ENCODE data around the gene OR4N2. TPM values are rescaled to one million over a fixed set of nuclear protein-coding genes. Genes with fewer than 3 reads are reported as not detected.
"Not testable (repeated sequence)": the region's sequence is repeated elsewhere in the genome, so short reads cannot be mapped to it uniquely, and the experiment has no call there.

OR4N2 gene
- total RNA-seq: not detected

GRCh38 chr14:19803470-19803869 lies at the start of gene OR4N2:
TSS of gene OR4N2 (plus strand) at chr14:19803770. CDS start at chr14:19827449, 23,679 bp downstream.
- H3K4me1 Mint-ChIP-seq; H3K36me3 Mint-ChIP-seq; ATAC-seq; H3K27me3 Mint-ChIP-seq; CTCF ChIA-PET; DNase-seq; H3K4me3 Mint-ChIP-seq; H3K27ac Mint-ChIP-seq; H3K9me3 Mint-ChIP-seq (ENCODE audit: low read depth): not testable (repeated sequence)

- no peaks in the 10 kb centered on the region for H3K9me3 Mint-ChIP-seq (ENCODE audit: low read depth)
- no peak for ATAC-seq
- CTCF ChIA-PET: no interaction called here
- H3K27ac Mint-ChIP-seq: no peak overlapping the region
- no peaks in the 10 kb centered on the region for H3K27me3 Mint-ChIP-seq
- H3K4me3 Mint-ChIP-seq: no peak overlapping the region
- no peaks in the 10 kb centered on the region for H3K4me1 Mint-ChIP-seq
- no peak for DNase-seq
- H3K36me3 Mint-ChIP-seq: no peaks in the 10 kb centered on the region
Measured at GRCh38 chr14:19754172-19754571, 49.4 kb upstream of the OR4N2 start.

GRCh38 chr14:19771491-19771890 lies 32.1 kb upstream of the OR4N2 start:
- CTCF ChIA-PET; H3K9me3 Mint-ChIP-seq (ENCODE audit: low read depth); ATAC-seq; H3K36me3 Mint-ChIP-seq; H3K27me3 Mint-ChIP-seq; H3K27ac Mint-ChIP-seq; H3K4me1 Mint-ChIP-seq; H3K4me3 Mint-ChIP-seq; DNase-seq: not testable (repeated sequence)

- Mint-ChIP-seq H3K9me3 (ENCODE audit: low read depth) (peaks cover 6% of the 10 kb centered on the region), H3K27ac (no peak overlapping the region), H3K27me3 (no peaks in the 10 kb centered on the region), H3K36me3 (no peaks in the 10 kb centered on the region), H3K4me1 (no peaks in the 10 kb centered on the region), H3K4me3 (no peak overlapping the region)
- ATAC-seq (no peak), DNase-seq (no peak)
- CTCF ChIA-PET: no interaction called here
Measured at GRCh38 chr14:19771895-19772430, 31.6 kb upstream of the OR4N2 start.

GRCh38 chr14:19772454-19772853 lies 31.1 kb upstream of the OR4N2 start:
- H3K27ac Mint-ChIP-seq; H3K27me3 Mint-ChIP-seq; H3K9me3 Mint-ChIP-seq (ENCODE audit: low read depth); H3K36me3 Mint-ChIP-seq; DNase-seq; H3K4me3 Mint-ChIP-seq; CTCF ChIA-PET; H3K4me1 Mint-ChIP-seq; ATAC-seq: not testable (repeated sequence)

GRCh38 chr14:19773204-19773603 lies 30.4 kb upstream of the OR4N2 start, which contains the start of gene OR4M1:
TSS of gene OR4M1 (plus strand) at chr14:19773504. CDS start at chr14:19780323, 6,819 bp downstream.
- H3K27me3 Mint-ChIP-seq; H3K9me3 Mint-ChIP-seq (ENCODE audit: low read depth); H3K4me1 Mint-ChIP-seq; H3K36me3 Mint-ChIP-seq; H3K4me3 Mint-ChIP-seq; ATAC-seq; H3K27ac Mint-ChIP-seq; DNase-seq; CTCF ChIA-PET: not testable (repeated sequence)

GRCh38 chr14:19775587-19775986 lies 28.0 kb upstream of the OR4N2 start:
- CTCF ChIA-PET: no interaction called here
- no peak for DNase-seq
- ATAC-seq: no peak

GRCh38 chr14:19785848-19786247 lies 17.7 kb upstream of the OR4N2 start:
- H3K4me3 Mint-ChIP-seq; H3K4me1 Mint-ChIP-seq; H3K27ac Mint-ChIP-seq; H3K9me3 Mint-ChIP-seq (ENCODE audit: low read depth); H3K27me3 Mint-ChIP-seq; CTCF ChIA-PET; ATAC-seq; DNase-seq; H3K36me3 Mint-ChIP-seq: not testable (repeated sequence)

More at GRCh38 chr14:19775587-19775986, 28.0 kb upstream of the OR4N2 start:
- H3K9me3 Mint-ChIP-seq (ENCODE audit: low read depth): peaks cover 6% of the 10 kb centered on the region
- H3K27ac Mint-ChIP-seq: no peak overlapping the region
- no peak overlapping the region for H3K4me3 Mint-ChIP-seq
- no peaks in the 10 kb centered on the region for H3K36me3 Mint-ChIP-seq
- H3K27me3 Mint-ChIP-seq: no peaks in the 10 kb centered on the region
- H3K4me1 Mint-ChIP-seq: no peaks in the 10 kb centered on the region

- CTCF ChIA-PET; DNase-seq; H3K4me3 Mint-ChIP-seq; ATAC-seq; H3K27me3 Mint-ChIP-seq; H3K9me3 Mint-ChIP-seq (ENCODE audit: low read depth); H3K27ac Mint-ChIP-seq; H3K4me1 Mint-ChIP-seq; H3K36me3 Mint-ChIP-seq: not testable (repeated sequence)
Measured at GRCh38 chr14:19787318-19787717, 16.3 kb upstream of the OR4N2 start.

GRCh38 chr14:19788150-19788549 lies 15.4 kb upstream of the OR4N2 start:
- H3K36me3 Mint-ChIP-seq; DNase-seq; H3K9me3 Mint-ChIP-seq (ENCODE audit: low read depth); H3K4me3 Mint-ChIP-seq; CTCF ChIA-PET; H3K27ac Mint-ChIP-seq; H3K27me3 Mint-ChIP-seq; H3K4me1 Mint-ChIP-seq; ATAC-seq: not testable (repeated sequence)

- H3K4me1 Mint-ChIP-seq: not testable (repeated sequence)
Measured at GRCh38 chr14:19796520-19797108, 7.0 kb upstream of the OR4N2 start.

GRCh38 chr14:19799880-19800279 lies 3.7 kb upstream of the OR4N2 start:
- Mint-ChIP-seq H3K27me3 (no peaks in the 10 kb centered on the region), H3K36me3 (no peaks in the 10 kb centered on the region), H3K4me1 (no peaks in the 10 kb centered on the region), H3K9me3 (ENCODE audit: low read depth) (no peaks in the 10 kb centered on the region), H3K27ac (no peak overlapping the region), H3K4me3 (no peak overlapping the region)
- CTCF ChIA-PET: no interaction called here
- DNase-seq: no peak
- no peak for ATAC-seq

More at GRCh38 chr14:19796520-19797108, 7.0 kb upstream of the OR4N2 start:
- ATAC-seq; H3K9me3 Mint-ChIP-seq (ENCODE audit: low read depth); H3K27ac Mint-ChIP-seq; H3K36me3 Mint-ChIP-seq; DNase-seq; CTCF ChIA-PET; H3K27me3 Mint-ChIP-seq; H3K4me3 Mint-ChIP-seq: not testable (repeated sequence)

GRCh38 chr14:19800282-19801117 lies 3.1 kb upstream of the OR4N2 start:
- Mint-ChIP-seq H3K4me1 (no peaks in the 10 kb centered on the region), H3K27ac (no peak overlapping the region), H3K27me3 (no peaks in the 10 kb centered on the region), H3K4me3 (no peak overlapping the region), H3K36me3 (no peaks in the 10 kb centered on the region), H3K9me3 (ENCODE audit: low read depth) (no peaks in the 10 kb centered on the region)
- DNase-seq (no peak), ATAC-seq (no peak)
- CTCF ChIA-PET: no interaction called here

GRCh38 chr14:19801118-19801464 lies 2.5 kb upstream of the OR4N2 start:
- Mint-ChIP-seq H3K4me1 (no peaks in the 10 kb centered on the region), H3K27ac (no peak overlapping the region), H3K9me3 (ENCODE audit: low read depth) (no peaks in the 10 kb centered on the region), H3K36me3 (no peaks in the 10 kb centered on the region), H3K4me3 (no peak overlapping the region), H3K27me3 (no peaks in the 10 kb centered on the region)
- ATAC-seq (no peak), DNase-seq (no peak)
- CTCF ChIA-PET: no interaction called here
